ENCODE measurements around the gene SRP9.

GRCh38 chr1:225766967-225767633, 10.5 kb upstream of the SRP9 start:
- TF ChIP-seq, protein P1, sequence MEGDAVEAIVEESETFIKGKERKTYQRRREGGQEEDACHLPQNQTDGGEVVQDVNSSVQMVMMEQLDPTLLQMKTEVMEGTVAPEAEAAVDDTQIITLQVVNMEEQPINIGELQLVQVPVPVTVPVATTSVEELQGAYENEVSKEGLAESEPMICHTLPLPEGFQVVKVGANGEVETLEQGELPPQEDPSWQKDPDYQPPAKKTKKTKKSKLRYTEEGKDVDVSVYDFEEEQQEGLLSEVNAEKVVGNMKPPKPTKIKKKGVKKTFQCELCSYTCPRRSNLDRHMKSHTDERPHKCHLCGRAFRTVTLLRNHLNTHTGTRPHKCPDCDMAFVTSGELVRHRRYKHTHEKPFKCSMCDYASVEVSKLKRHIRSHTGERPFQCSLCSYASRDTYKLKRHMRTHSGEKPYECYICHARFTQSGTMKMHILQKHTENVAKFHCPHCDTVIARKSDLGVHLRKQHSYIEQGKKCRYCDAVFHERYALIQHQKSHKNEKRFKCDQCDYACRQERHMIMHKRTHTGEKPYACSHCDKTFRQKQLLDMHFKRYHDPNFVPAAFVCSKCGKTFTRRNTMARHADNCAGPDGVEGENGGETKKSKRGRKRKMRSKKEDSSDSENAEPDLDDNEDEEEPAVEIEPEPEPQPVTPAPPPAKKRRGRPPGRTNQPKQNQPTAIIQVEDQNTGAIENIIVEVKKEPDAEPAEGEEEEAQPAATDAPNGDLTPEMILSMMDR (IDR thresholded peaks at IDR 0.05), result no peak
- TF ChIP-seq POLR2A (IDR thresholded peaks at IDR 0.05), result no peak

Measured in heart left ventricle (tissue), 13 donors.